H9 (cell line): ENCODE data around the gene CMTM7. TPM values are rescaled to one million over a fixed set of nuclear protein-coding genes. Genes with fewer than 3 reads are reported as not detected.

Experiments used
- DNase-seq: peaks from one replicate; pipeline ENCODE4 v3.0.0-alpha.2; 2017
- H2AFZ ChIP-seq: one replicate; pipeline ENCODE4 v1.6.1; 2013; ENCODE audit warnings: mild to moderate bottlenecking, low read length, control low read depth, moderate library complexity
- H2AK5ac ChIP-seq: 2 replicates; pipeline ENCODE4 v1.6.1; 2013; ENCODE audit warnings: low read length, control low read depth, mixed read lengths; ENCODE audit not compliant: insufficient read length
- H2BK120ac ChIP-seq: one replicate; pipeline ENCODE4 v1.6.1; 2013; ENCODE audit warnings: low read depth, mild to moderate bottlenecking, low read length, control low read depth, inconsistent platforms; ENCODE audit not compliant: poor library complexity, severe bottlenecking
- H2BK12ac ChIP-seq: 2 replicates; pipeline ENCODE4 v1.6.1; 2013; ENCODE audit warnings: low read length, control low read depth, mixed read lengths, low read depth; ENCODE audit not compliant: insufficient read length
- H2BK15ac ChIP-seq: 2 replicates; pipeline ENCODE4 v1.6.1; 2013; ENCODE audit warnings: low read depth, low read length, control low read depth
- H2BK20ac ChIP-seq: one replicate; pipeline ENCODE4 v1.6.1; 2013; ENCODE audit warnings: low read depth, mild to moderate bottlenecking, low read length, control low read depth, inconsistent platforms; ENCODE audit not compliant: poor library complexity, severe bottlenecking
- H2BK5ac ChIP-seq: 2 replicates; pipeline ENCODE4 v1.6.1; 2013; ENCODE audit warnings: low read length, control low read depth, mixed read lengths; ENCODE audit not compliant: insufficient read length
- H3K14ac ChIP-seq: 2 replicates; pipeline ENCODE4 v1.6.1; 2013; ENCODE audit warnings: low read length, control low read depth; ENCODE audit not compliant: insufficient read depth
- H3K18ac ChIP-seq: 2 replicates; pipeline ENCODE4 v1.6.1; 2013; ENCODE audit warnings: low read depth, mild to moderate bottlenecking, mixed read lengths, low read length, control low read depth; ENCODE audit not compliant: insufficient read length
- H3K23ac ChIP-seq: 2 replicates; pipeline ENCODE4 v1.6.1; 2013; ENCODE audit warnings: low read length, control low read depth, mixed read lengths, low read depth; ENCODE audit not compliant: insufficient read length
- H3K23me2 ChIP-seq: 2 replicates; pipeline ENCODE4 v1.6.1; 2013; ENCODE audit warnings: low read depth, mild to moderate bottlenecking, mixed read lengths, low read length, control low read depth; ENCODE audit not compliant: insufficient read length, poor library complexity, severe bottlenecking
- H3K27ac ChIP-seq: 2 replicates; pipeline ENCODE4 v1.5.1; 2013; ENCODE audit warnings: low read length, control low read depth, mixed read lengths, low read depth; ENCODE audit not compliant: insufficient read length
- H3K27me3 ChIP-seq: 2 replicates; pipeline ENCODE4 v1.6.1; 2013; ENCODE audit warnings: low read length, control low read depth, inconsistent platforms; ENCODE audit not compliant: insufficient read depth
- H3K4ac ChIP-seq: 2 replicates; pipeline ENCODE4 v1.6.1; 2013; ENCODE audit warnings: low read depth, mild to moderate bottlenecking, control low read depth, inconsistent platforms, low read length, moderate library complexity
- H3K4me1 ChIP-seq: 2 replicates; pipeline ENCODE4 v1.6.1; 2013; ENCODE audit warnings: low read length, control low read depth, inconsistent platforms; ENCODE audit not compliant: insufficient read depth
- H3K4me2 ChIP-seq: 2 replicates; pipeline ENCODE4 v1.6.1; 2013; ENCODE audit warnings: low read length, control low read depth, mixed read lengths; ENCODE audit not compliant: insufficient read length, insufficient read depth
- H3K56ac ChIP-seq: 2 replicates; pipeline ENCODE4 v1.6.1; 2013; ENCODE audit warnings: low read depth, mild to moderate bottlenecking, mixed read lengths, low read length, control low read depth; ENCODE audit not compliant: insufficient read length
- H3K79me1 ChIP-seq: 2 replicates; pipeline ENCODE4 v1.6.1; 2013; ENCODE audit warnings: low read depth, mild to moderate bottlenecking, moderate library complexity, low read length, control low read depth, inconsistent platforms; ENCODE audit not compliant: insufficient read depth, poor library complexity, severe bottlenecking
- H3K79me2 ChIP-seq: 2 replicates; pipeline ENCODE4 v1.6.1; 2013; ENCODE audit warnings: low read length, control low read depth, inconsistent platforms; ENCODE audit not compliant: insufficient read depth
- H3K9ac ChIP-seq: 2 replicates; pipeline ENCODE4 v1.6.1; 2013; ENCODE audit warnings: low read length, control low read depth, mixed read lengths; ENCODE audit not compliant: insufficient read length; ENCODE audit errors: extremely low read depth
- H3K9me3 ChIP-seq: one replicate; pipeline ENCODE4 v1.6.1; 2013; ENCODE audit warnings: low read depth, low read length, inconsistent platforms; ENCODE audit not compliant: control insufficient read depth
- H3T11ph ChIP-seq: one replicate; pipeline ENCODE4 v1.6.1; 2013; ENCODE audit warnings: mild to moderate bottlenecking, low read length, control low read depth, inconsistent platforms
- H4K20me1 ChIP-seq: one replicate; pipeline ENCODE4 v1.6.1; 2013; ENCODE audit not compliant: control insufficient read depth, insufficient read length, insufficient read depth
- H4K5ac ChIP-seq: 2 replicates; pipeline ENCODE4 v1.6.1; 2013; ENCODE audit warnings: low read depth, mild to moderate bottlenecking, mixed read lengths, low read length, control low read depth; ENCODE audit not compliant: insufficient read length
- H4K8ac ChIP-seq: replicated peaks from 2 replicates; pipeline ENCODE4 v1.6.1; 2013; ENCODE audit warnings: low read length, control low read depth, mixed read lengths, low read depth; ENCODE audit not compliant: insufficient read length
- H4K91ac ChIP-seq: 2 replicates; pipeline ENCODE4 v1.6.1; 2013; ENCODE audit warnings: low read depth, mild to moderate bottlenecking, moderate library complexity, mixed read lengths, low read length, control low read depth; ENCODE audit not compliant: insufficient read length
- H3K27ac Mint-ChIP-seq, 3 experiments: 2 replicates in 2 of 3; 3 replicates in 1 of 3; pipeline ENCODE4 v1.8.0; 2020 to 2021; ENCODE audit warnings: mixed read lengths in 3 of 3, mild to moderate bottlenecking in 1 of 3, moderate library complexity in 1 of 3
- H3K27me3 Mint-ChIP-seq: 2 replicates; pipeline ENCODE4 v1.8.0; 2021; ENCODE audit warnings: low read depth, mild to moderate bottlenecking, moderate library complexity, mixed read lengths
- H3K36me3 Mint-ChIP-seq, 3 experiments: 2 replicates in 2 of 3; 3 replicates in 1 of 3; pipeline ENCODE4 v1.8.0; 2020 to 2021; ENCODE audit warnings: low read depth in 3 of 3, mixed read lengths in 3 of 3; ENCODE audit not compliant: insufficient read depth in 1 of 3
- H3K4me1 Mint-ChIP-seq, 2 experiments: 2 replicates each; pipeline ENCODE4 v1.8.0; 2020; ENCODE audit warnings: mixed read lengths in 2 of 2
- H3K4me3 Mint-ChIP-seq, 2 experiments: 2 replicates in 1 of 2; 3 replicates in 1 of 2; pipeline ENCODE4 v1.8.0; 2020 to 2021; ENCODE audit warnings: mild to moderate bottlenecking in 2 of 2, mixed read lengths in 2 of 2, moderate library complexity in 1 of 2
- H3K9me3 Mint-ChIP-seq, 2 experiments: 2 replicates in 1 of 2; 3 replicates in 1 of 2; pipeline ENCODE4 v1.8.0; 2020; ENCODE audit warnings: mild to moderate bottlenecking in 2 of 2, mixed read lengths in 2 of 2, moderate library complexity in 1 of 2
- CTCF ChIP-seq: fragments of 200-600 bp; sonication (generic); conservative IDR thresholded peaks from 3 replicates; pipeline ENCODE4 v1.8.0; 2021; ENCODE audit warnings: antibody characterized with exemption, mild to moderate bottlenecking
- WGBS: extraction: QIAGEN DNeasy Blood & Tissue Kit; methylation state at CpG from one replicate; pipeline ENCODE4 v1.1.7; 2013; ENCODE audit warnings: missing lambda C conversion rate, low lambda C conversion rate, mixed read lengths; ENCODE audit not compliant: insufficient read length; ENCODE audit errors: extremely low coverage; 5-methylcytosine and 5-hydroxymethylcytosine counted together
- total RNA-seq: library from RNA; stranded (reverse); gene quantifications from 2 replicates; pipeline ENCODE4 v1.2.1, GENCODE V29; 2021

The CMTM7 gene
- total RNA-seq, 1 experiment from 2014 or later, result 23.9 TPM

- no peaks in the 10 kb centered on the region for H3K23me2 ChIP-seq
- H3K9ac ChIP-seq, result no peak overlapping the region
- H3K79me1 ChIP-seq, result no peaks in the 10 kb centered on the region
- no peak overlapping the region for H3K4me2 ChIP-seq
- H3K27ac ChIP-seq, result no peak overlapping the region
- no peak for TF ChIP-seq CTCF
- no peak overlapping the region for H3K56ac ChIP-seq
- Mint-ChIP-seq H3K27me3 (no peaks in the 10 kb centered on the region), H3K27ac (no peak overlapping the region), H3K4me1 (peaks cover 10 to 14% of the 10 kb centered on the region in 2 experiments), H3K9me3 (no peaks in the 10 kb centered on the region), H3K36me3 (no peaks in the 10 kb centered on the region), H3K4me3 (no peak overlapping the region)
- H3K18ac ChIP-seq, result no peak overlapping the region
- no peaks in the 10 kb centered on the region; the same call in 1 of the 2 replicates for H3K4me1 ChIP-seq
- no peak overlapping the region for H3T11ph ChIP-seq
- no peaks in the 10 kb centered on the region for H3K79me2 ChIP-seq
- no peak overlapping the region for H4K91ac ChIP-seq
- no peaks in the 10 kb centered on the region for H3K27me3 ChIP-seq
- no peak overlapping the region for H3K4ac ChIP-seq
- no peak overlapping the region for H2BK120ac ChIP-seq
- H4K20me1 ChIP-seq, result no peaks in the 10 kb centered on the region
- no peak overlapping the region for H3K23ac ChIP-seq
- no peak overlapping the region for H2BK20ac ChIP-seq
- WGBS, result no CpG with 5 or more reads among the region's 2 CpGs
- no peak overlapping the region for H3K14ac ChIP-seq
- no peak overlapping the region for H2BK5ac ChIP-seq
- no peak overlapping the region for H2BK15ac ChIP-seq
- H3K9me3 ChIP-seq, result no peaks in the 10 kb centered on the region
- no peak overlapping the region for H2BK12ac ChIP-seq
- H2AFZ ChIP-seq, result no peak overlapping the region
- DNase-seq, result no peak
- no peak overlapping the region for H4K5ac ChIP-seq
- H2AK5ac ChIP-seq, result no peak overlapping the region
- H4K8ac ChIP-seq, result no peak overlapping the region
Measured at GRCh38 chr3:32376115-32376514, 15.5 kb upstream of the CMTM7 start.
